PC-9 (cell line): ENCODE measurements around the gene BTG2. TPM values are rescaled to one million over a fixed set of nuclear protein-coding genes. Genes with fewer than 3 reads are reported as not detected.

Experiments
- BruUV-seq: library from RNA; stranded (reverse); fragments of 400-500 nt; replicated peaks from 2 replicates; lab custom pipeline; 2021; lab: Mats Ljungman, UMichigan
- CTCF ChIA-PET: fragments of 300-600 bp; sonication (Branson Sonifier 250); formaldehyde crosslinking; loops from one replicate; lab custom pipeline; 2022; ENCODE audit warnings: antibody characterized with exemption; lab: Charles Lee
- POLR2A ChIA-PET: fragments of 300-600 bp; sonication (Branson Sonifier 250); formaldehyde crosslinking; loops from one replicate; lab custom pipeline; 2022; ENCODE audit warnings: antibody characterized with exemption; ENCODE audit not compliant: unreplicated experiment; lab: Charles Lee
- DNase-seq, 2 experiments: peaks; one replicate each; pipeline versions ENCODE4 v3.0.0 to v3.0.0-alpha.2; 2015 to 2022; ENCODE audit warnings: mixed read lengths in 1 of 2
- H2AFZ ChIP-seq: fragments of 200-600 bp; sonication (generic); 2 replicates; pipeline ENCODE4 v1.8.1; 2017; ENCODE audit warnings: antibody characterized with exemption
- H3F3A ChIP-seq: fragments of 200-600 bp; sonication (generic); 2 replicates; pipeline ENCODE4 v1.8.1; 2017; ENCODE audit warnings: antibody characterized with exemption, mild to moderate bottlenecking, low read depth; ENCODE audit not compliant: insufficient read depth
- H3K27ac ChIP-seq: fragments of 200-600 bp; sonication (generic); 2 replicates; pipeline ENCODE4 v1.6.1; 2016; ENCODE audit warnings: mixed run types
- H3K27me3 ChIP-seq: fragments of 200-600 bp; sonication (generic); 2 replicates; pipeline ENCODE4 v1.6.1; 2016; ENCODE audit warnings: low read depth, mixed run types; ENCODE audit not compliant: insufficient read depth
- H3K36me3 ChIP-seq: fragments of 200-600 bp; sonication (generic); 2 replicates; pipeline ENCODE4 v1.6.1; 2016; ENCODE audit warnings: low read depth, mixed run types
- H3K4me1 ChIP-seq: fragments of 200-600 bp; sonication (generic); replicated peaks from 2 replicates; pipeline ENCODE4 v1.6.1; 2016; ENCODE audit warnings: mixed run types; ENCODE audit not compliant: insufficient read depth
- H3K4me2 ChIP-seq: fragments of 200-600 bp; sonication (generic); 2 replicates; pipeline ENCODE4 v1.6.1; 2017; ENCODE audit warnings: mixed run types
- H3K4me3 ChIP-seq: fragments of 200-600 bp; sonication (generic); 2 replicates; pipeline ENCODE4 v1.6.1; 2016; ENCODE audit warnings: mixed run types
- H3K79me2 ChIP-seq: fragments of 200-600 bp; sonication (generic); 2 replicates; pipeline ENCODE4 v1.6.1; 2017; ENCODE audit warnings: low read depth, mixed run types
- H3K9me2 ChIP-seq: fragments of 200-600 bp; sonication (generic); 2 replicates; pipeline ENCODE4 v1.8.1; 2017; ENCODE audit warnings: mild to moderate bottlenecking; ENCODE audit not compliant: insufficient read depth
- H3K9me3 ChIP-seq: fragments of 200-600 bp; sonication (generic); 2 replicates; pipeline ENCODE4 v1.8.1; 2016; ENCODE audit warnings: low read depth; ENCODE audit not compliant: insufficient read depth
- H4K20me1 ChIP-seq: fragments of 200-600 bp; sonication (generic); 2 replicates; pipeline ENCODE4 v1.8.1; 2017; ENCODE audit not compliant: insufficient read depth
- EZH2 ChIP-seq: fragments of 200-600 bp; sonication (generic); IDR thresholded peaks from 2 replicates; pipeline ENCODE4 v1.8.0; 2017; ENCODE audit warnings: antibody characterized with exemption, low read depth
- intact Hi-C: fragments of 100-400 bp; cut with micrococcal nuclease; formaldehyde crosslinking; loops from one replicate; pipeline ENCODE4 v1.10.0; 2022; ENCODE audit not compliant: unreplicated experiment
- total RNA-seq: library from RNA; stranded (reverse); gene quantifications from 2 replicates; pipeline ENCODE4 v1.2.3, GENCODE V29; 2021
- TF ChIP-seq, protein P1 (sequence below): fragments of 200-600 bp; sonication (generic); conservative IDR thresholded peaks from 2 replicates; pipeline ENCODE4 v1.6.1; 2017; ENCODE audit warnings: mixed run types, antibody characterized with exemption, mild to moderate bottlenecking, moderate library complexity

Gene BTG2
- total RNA-seq, 1 experiment from 2014 or later, result 11.1 TPM

DNA sequence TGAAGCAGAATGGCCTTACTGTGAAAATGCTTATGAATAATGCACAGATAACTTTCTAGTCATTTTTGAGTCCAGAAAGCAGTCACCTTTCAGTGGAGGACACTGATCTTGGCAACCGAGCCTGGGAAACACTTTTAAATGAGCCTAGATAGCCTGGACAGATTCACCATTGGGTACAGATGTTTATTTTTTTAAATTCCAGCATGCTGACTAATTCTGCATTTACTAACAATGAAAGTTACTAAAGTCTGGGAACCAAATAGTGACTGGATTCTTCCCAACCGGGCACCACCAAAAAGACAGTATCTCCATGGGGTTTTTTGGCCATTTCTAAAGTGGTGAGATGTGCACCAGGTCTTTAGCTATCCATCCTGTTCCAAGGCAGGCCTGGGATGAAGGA is 48.9 kb downstream of the BTG2 start:
- Histone ChIP-seq H3K9me2 (no peaks in the 10 kb centered on the region), H3K9me3 (no peaks in the 10 kb centered on the region), H3K4me2 (no peak overlapping the region), H3K27me3 (peaks cover 91% of the 10 kb centered on the region), H3K4me3 (no peak overlapping the region), H3K27ac (no peak overlapping the region), H4K20me1 (no peaks in the 10 kb centered on the region), H3F3A (no peaks in the 10 kb centered on the region), H3K79me2 (no peaks in the 10 kb centered on the region), H3K36me3 (no peaks in the 10 kb centered on the region), H3K4me1 (no peaks in the 10 kb centered on the region), H2AFZ (no peak overlapping the region)
- no TSS peak for BruUV-seq
- no peak for TF ChIP-seq EZH2
- TF ChIP-seq, protein P1, sequence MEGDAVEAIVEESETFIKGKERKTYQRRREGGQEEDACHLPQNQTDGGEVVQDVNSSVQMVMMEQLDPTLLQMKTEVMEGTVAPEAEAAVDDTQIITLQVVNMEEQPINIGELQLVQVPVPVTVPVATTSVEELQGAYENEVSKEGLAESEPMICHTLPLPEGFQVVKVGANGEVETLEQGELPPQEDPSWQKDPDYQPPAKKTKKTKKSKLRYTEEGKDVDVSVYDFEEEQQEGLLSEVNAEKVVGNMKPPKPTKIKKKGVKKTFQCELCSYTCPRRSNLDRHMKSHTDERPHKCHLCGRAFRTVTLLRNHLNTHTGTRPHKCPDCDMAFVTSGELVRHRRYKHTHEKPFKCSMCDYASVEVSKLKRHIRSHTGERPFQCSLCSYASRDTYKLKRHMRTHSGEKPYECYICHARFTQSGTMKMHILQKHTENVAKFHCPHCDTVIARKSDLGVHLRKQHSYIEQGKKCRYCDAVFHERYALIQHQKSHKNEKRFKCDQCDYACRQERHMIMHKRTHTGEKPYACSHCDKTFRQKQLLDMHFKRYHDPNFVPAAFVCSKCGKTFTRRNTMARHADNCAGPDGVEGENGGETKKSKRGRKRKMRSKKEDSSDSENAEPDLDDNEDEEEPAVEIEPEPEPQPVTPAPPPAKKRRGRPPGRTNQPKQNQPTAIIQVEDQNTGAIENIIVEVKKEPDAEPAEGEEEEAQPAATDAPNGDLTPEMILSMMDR, result no peak
- POLR2A ChIA-PET, result no interaction called here
- DNase-seq, result no peak
- CTCF ChIA-PET, result no interaction called here
- intact Hi-C loops, result no loop called here

DNA sequence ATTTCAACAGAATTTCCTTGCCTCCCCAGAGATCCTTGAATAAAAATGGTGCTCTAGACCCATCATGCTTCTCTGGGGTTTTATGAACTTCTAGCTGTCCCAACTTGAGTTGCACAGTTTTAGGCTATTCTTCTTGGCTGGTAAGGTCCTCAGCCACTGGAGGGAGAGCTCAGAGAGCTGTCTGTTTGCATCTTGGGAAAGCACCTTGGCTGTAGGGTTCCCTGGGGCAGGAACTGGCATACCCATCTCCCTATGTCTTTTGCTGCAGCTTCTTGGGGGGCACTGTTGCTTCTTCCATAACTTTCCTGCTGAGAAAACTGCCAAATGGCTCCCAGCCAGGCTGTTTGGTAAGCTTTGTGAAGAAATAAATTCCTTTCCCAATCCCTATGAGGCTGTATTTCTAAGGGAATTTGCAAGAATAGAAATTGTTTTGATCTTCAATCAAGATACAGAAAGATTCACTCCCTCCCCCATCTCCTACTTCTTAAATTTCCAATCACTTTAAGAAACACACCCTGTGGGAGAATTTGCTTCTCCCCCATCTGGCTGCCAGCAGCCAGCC is 53.8 kb downstream of the BTG2 start:
- TF ChIP-seq EZH2, result no peak
- TF ChIP-seq, protein P1, result no peak
- H2AFZ ChIP-seq, result no peak overlapping the region
- CTCF ChIA-PET, result no interaction called here
- H3K4me3 ChIP-seq, result no peak overlapping the region
- intact Hi-C loops, result no loop called here
- H3K27ac ChIP-seq, result no peak overlapping the region
- H3K79me2 ChIP-seq, result no peaks in the 10 kb centered on the region
- no peaks in the 10 kb centered on the region for H3F3A ChIP-seq
- no peaks in the 10 kb centered on the region for H3K36me3 ChIP-seq
- no peaks in the 10 kb centered on the region for H3K9me2 ChIP-seq
- no peaks in the 10 kb centered on the region for H3K9me3 ChIP-seq
- POLR2A ChIA-PET, result no interaction called here
- peaks cover 91% of the 10 kb centered on the region for H3K27me3 ChIP-seq
- no peaks in the 10 kb centered on the region for H3K4me1 ChIP-seq
- no peaks in the 10 kb centered on the region for H4K20me1 ChIP-seq
- H3K4me2 ChIP-seq, result no peak overlapping the region
- no peak for DNase-seq
- no TSS peak for BruUV-seq

Other genes with a start within 250 kb of the BTG2 start
- not detected in 2 replicates for gene MYOG, start 219.5 kb upstream of the BTG2 start, total RNA-seq
- gene ADORA1, start 177.8 kb upstream of the BTG2 start, total RNA-seq, result 5.9 and 8.3 TPM in 2 replicates
- not detected in 2 replicates for gene MYBPH, start 129.7 kb upstream of the BTG2 start, total RNA-seq
- gene CHI3L1, start 118.8 kb upstream of the BTG2 start, total RNA-seq, result not detected in 2 replicates
- gene CHIT1, start 75.8 kb upstream of the BTG2 start, total RNA-seq, result not detected in 2 replicates
- not detected in 2 replicates for gene FMOD, start 45.6 kb downstream of the BTG2 start, total RNA-seq
- gene PRELP, start 170.3 kb downstream of the BTG2 start, total RNA-seq, result not detected in 2 replicates
- not detected in 2 replicates for gene OPTC, start 188.6 kb downstream of the BTG2 start, total RNA-seq